Upper lobe of left lung (tissue), 4 donors: ENCODE results near the gene DFFA.

Experiments
- EP300 ChIP-seq, 4 donors: sonication (generic); formaldehyde crosslinking; IDR thresholded peaks; one replicate each; pipeline ENCODE4 v1.5.1; 2017; ENCODE audit warnings: antibody characterized with exemption in 4 of 4, control low read depth in 2 of 4
- POLR2A ChIP-seq, 4 donors: fragments of 450-650 bp; IDR thresholded peaks; one replicate each; pipeline ENCODE4 v1.5.1; 2016 to 2017; ENCODE audit warnings: antibody characterized with exemption in 4 of 4, mild to moderate bottlenecking in 2 of 4
- POLR2AphosphoS5 ChIP-seq, 2 donors: sonication (generic); formaldehyde crosslinking; IDR thresholded peaks; one replicate each; pipeline ENCODE4 v1.5.1; 2017; ENCODE audit warnings: antibody characterized with exemption in 2 of 2
- TF ChIP-seq, protein P1 (sequence below), 6 experiments: fragments of 450-650 bp in 4 of 6; fragments of 200-600 bp in 2 of 6; sonication (generic) in 2 of 6; IDR thresholded peaks; one replicate each; pipeline ENCODE4 v1.5.1; 2016 to 2019; ENCODE audit warnings: antibody characterized with exemption in 6 of 6

- TF ChIP-seq POLR2AphosphoS5 (IDR thresholded peaks at IDR 0.05) = no peak
- TF ChIP-seq, protein P1, sequence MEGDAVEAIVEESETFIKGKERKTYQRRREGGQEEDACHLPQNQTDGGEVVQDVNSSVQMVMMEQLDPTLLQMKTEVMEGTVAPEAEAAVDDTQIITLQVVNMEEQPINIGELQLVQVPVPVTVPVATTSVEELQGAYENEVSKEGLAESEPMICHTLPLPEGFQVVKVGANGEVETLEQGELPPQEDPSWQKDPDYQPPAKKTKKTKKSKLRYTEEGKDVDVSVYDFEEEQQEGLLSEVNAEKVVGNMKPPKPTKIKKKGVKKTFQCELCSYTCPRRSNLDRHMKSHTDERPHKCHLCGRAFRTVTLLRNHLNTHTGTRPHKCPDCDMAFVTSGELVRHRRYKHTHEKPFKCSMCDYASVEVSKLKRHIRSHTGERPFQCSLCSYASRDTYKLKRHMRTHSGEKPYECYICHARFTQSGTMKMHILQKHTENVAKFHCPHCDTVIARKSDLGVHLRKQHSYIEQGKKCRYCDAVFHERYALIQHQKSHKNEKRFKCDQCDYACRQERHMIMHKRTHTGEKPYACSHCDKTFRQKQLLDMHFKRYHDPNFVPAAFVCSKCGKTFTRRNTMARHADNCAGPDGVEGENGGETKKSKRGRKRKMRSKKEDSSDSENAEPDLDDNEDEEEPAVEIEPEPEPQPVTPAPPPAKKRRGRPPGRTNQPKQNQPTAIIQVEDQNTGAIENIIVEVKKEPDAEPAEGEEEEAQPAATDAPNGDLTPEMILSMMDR (IDR thresholded peaks at IDR 0.05) = no peak
- no peak for TF ChIP-seq POLR2A (IDR thresholded peaks at IDR 0.05)
- no peak for TF ChIP-seq EP300 (IDR thresholded peaks at IDR 0.05)
Observed at GRCh38 chr1:10515976-10516750, 43.8 kb upstream of the DFFA start.
